ENCODE measurements around the gene GASK1A. TPM values are rescaled to one million over a fixed set of nuclear protein-coding genes. Genes with fewer than 3 reads are reported as not detected.
"Not testable (repeated sequence)": the region's sequence is repeated elsewhere in the genome, so short reads cannot be mapped to it uniquely, and the experiment has no call there.

GASK1A gene
- total and polyA plus RNA-seq, 2 donors (not counting 1 experiment from before 2014, with no cell fraction given) = 0.14 to 1.8 TPM

DNA sequence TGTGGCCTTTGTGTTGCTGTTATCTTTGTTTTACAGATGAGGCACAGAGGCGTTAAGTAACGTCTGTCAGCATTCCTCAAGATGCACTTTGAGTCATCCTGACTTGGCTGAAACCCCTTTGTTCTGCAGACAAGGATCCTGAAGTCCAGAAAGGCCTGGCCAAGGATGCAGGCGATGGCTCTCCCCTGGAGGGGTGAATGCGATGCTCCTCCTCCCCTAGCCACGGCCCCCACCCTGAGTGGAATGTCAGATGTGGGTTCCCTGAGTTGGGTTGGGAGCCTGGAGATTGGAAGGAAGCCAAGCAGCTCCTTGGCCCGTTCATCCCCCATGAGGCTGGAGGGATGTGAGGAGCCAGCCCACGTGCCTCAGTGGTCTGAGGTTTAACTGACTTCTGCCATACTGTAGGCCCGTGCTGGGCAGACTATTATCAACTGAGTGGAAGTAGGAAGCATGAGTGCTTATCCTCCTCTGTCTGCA lies 83.5 kb downstream of the GASK1A start:
- no peak overlapping the region for H3K4me2 ChIP-seq (ENCODE audit: extremely low read depth, insufficient read depth, low read length)
- no peaks in the 10 kb centered on the region for H3K27me3 ChIP-seq (ENCODE audit: control insufficient read depth, insufficient read depth, low read length)
- H3K4me1 ChIP-seq (ENCODE audit: control insufficient read depth, extremely low read depth, insufficient read depth, low read length) = no peaks in the 10 kb centered on the region
- no peak overlapping the region for H3K27ac ChIP-seq (ENCODE audit: insufficient read depth, low read length)
- TF ChIP-seq, protein P1, sequence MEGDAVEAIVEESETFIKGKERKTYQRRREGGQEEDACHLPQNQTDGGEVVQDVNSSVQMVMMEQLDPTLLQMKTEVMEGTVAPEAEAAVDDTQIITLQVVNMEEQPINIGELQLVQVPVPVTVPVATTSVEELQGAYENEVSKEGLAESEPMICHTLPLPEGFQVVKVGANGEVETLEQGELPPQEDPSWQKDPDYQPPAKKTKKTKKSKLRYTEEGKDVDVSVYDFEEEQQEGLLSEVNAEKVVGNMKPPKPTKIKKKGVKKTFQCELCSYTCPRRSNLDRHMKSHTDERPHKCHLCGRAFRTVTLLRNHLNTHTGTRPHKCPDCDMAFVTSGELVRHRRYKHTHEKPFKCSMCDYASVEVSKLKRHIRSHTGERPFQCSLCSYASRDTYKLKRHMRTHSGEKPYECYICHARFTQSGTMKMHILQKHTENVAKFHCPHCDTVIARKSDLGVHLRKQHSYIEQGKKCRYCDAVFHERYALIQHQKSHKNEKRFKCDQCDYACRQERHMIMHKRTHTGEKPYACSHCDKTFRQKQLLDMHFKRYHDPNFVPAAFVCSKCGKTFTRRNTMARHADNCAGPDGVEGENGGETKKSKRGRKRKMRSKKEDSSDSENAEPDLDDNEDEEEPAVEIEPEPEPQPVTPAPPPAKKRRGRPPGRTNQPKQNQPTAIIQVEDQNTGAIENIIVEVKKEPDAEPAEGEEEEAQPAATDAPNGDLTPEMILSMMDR (conservative IDR thresholded peaks at IDR 0.05 in 1 of 2, IDR thresholded peaks at IDR 0.05 in 1 of 2; ENCODE audit: low read depth in 1 of 2, low read length in 2 of 2) = no peak
- TF ChIP-seq EZH2 (IDR thresholded peaks at IDR 0.05; ENCODE audit: low read length, missing control alignments) = no peak
- peak; percentile 34 to 39 for DNase-seq (ENCODE audit: low read depth in 2 of 2)
- H3K9ac ChIP-seq (ENCODE audit: insufficient read depth, low read length) = no peak overlapping the region
- no peaks in the 10 kb centered on the region for H4K20me1 ChIP-seq (ENCODE audit: control insufficient read depth, extremely low read depth, insufficient read depth, low read length)
- H2AFZ ChIP-seq (ENCODE audit: low read length) = no peak overlapping the region
- H3K4me3 ChIP-seq (replicated peaks in 1 of 4; ENCODE audit: control extremely low read depth in 1 of 4, insufficient read depth in 1 of 4, low read depth in 3 of 4, low read length in 4 of 4) = no peak overlapping the region
- H3K9me3 ChIP-seq (ENCODE audit: control insufficient read depth, insufficient read depth, low read depth, low read length) = no peaks in the 10 kb centered on the region
- no peaks in the 10 kb centered on the region for H3K79me2 ChIP-seq (ENCODE audit: control insufficient read depth, insufficient read depth, low read length)
- no peaks in the 10 kb centered on the region for H3K36me3 ChIP-seq (ENCODE audit: control insufficient read depth, insufficient read depth, low read length)

DNA sequence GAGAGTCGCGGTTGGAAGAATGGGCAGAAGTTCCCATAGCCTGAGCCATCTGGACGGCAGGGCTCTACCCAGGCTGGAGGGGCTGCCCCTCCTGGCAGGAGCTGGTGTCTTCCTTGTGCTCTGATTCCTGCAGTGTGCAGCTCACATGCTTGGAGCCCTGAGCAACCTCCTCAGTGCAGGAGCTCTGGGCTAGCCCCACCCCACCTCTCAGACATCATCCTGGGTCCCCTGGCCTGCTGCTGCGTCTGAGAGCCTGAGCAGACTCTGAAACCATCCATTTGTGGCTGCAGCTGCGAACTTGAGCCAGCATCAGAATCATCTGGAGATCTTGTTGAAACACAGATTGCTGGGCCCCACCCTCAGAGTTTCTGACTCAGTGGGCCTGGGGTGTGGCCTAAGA lies 84.0 kb downstream of the GASK1A start:
- Histone ChIP-seq H2AFZ (ENCODE audit: low read length) (no peak overlapping the region), H3K9me3 (ENCODE audit: control insufficient read depth, insufficient read depth, low read depth, low read length) (no peaks in the 10 kb centered on the region), H3K4me2 (ENCODE audit: extremely low read depth, insufficient read depth, low read length) (no peak overlapping the region), H3K27ac (ENCODE audit: insufficient read depth, low read length) (no peak overlapping the region), H3K9ac (ENCODE audit: insufficient read depth, low read length) (no peak overlapping the region), H3K27me3 (ENCODE audit: control insufficient read depth, insufficient read depth, low read length) (no peaks in the 10 kb centered on the region), H3K4me1 (ENCODE audit: control insufficient read depth, extremely low read depth, insufficient read depth, low read length) (no peaks in the 10 kb centered on the region), H3K36me3 (ENCODE audit: control insufficient read depth, insufficient read depth, low read length) (no peaks in the 10 kb centered on the region), H3K4me3 (replicated peaks in 1 of 4; ENCODE audit: control extremely low read depth in 1 of 4, insufficient read depth in 1 of 4, low read depth in 3 of 4, low read length in 4 of 4) (no peak overlapping the region), H3K79me2 (ENCODE audit: control insufficient read depth, insufficient read depth, low read length) (no peaks in the 10 kb centered on the region), H4K20me1 (ENCODE audit: control insufficient read depth, extremely low read depth, insufficient read depth, low read length) (no peaks in the 10 kb centered on the region)
- DNase-seq (ENCODE audit: low read depth in 2 of 2) = no peak
- TF ChIP-seq, protein P1 (conservative IDR thresholded peaks at IDR 0.05 in 1 of 2, IDR thresholded peaks at IDR 0.05 in 1 of 2; ENCODE audit: low read depth in 1 of 2, low read length in 2 of 2) = no peak
- TF ChIP-seq EZH2 (IDR thresholded peaks at IDR 0.05; ENCODE audit: low read length, missing control alignments) = no peak

- not testable (repeated sequence) for H4K20me1 ChIP-seq (ENCODE audit: control insufficient read depth, extremely low read depth, insufficient read depth, low read length); H3K4me1 ChIP-seq (ENCODE audit: control insufficient read depth, extremely low read depth, insufficient read depth, low read length); H3K9ac ChIP-seq (ENCODE audit: insufficient read depth, low read length); H3K79me2 ChIP-seq (ENCODE audit: control insufficient read depth, insufficient read depth, low read length); H3K9me3 ChIP-seq (ENCODE audit: control insufficient read depth, insufficient read depth, low read depth, low read length); H3K4me2 ChIP-seq (ENCODE audit: extremely low read depth, insufficient read depth, low read length); H2AFZ ChIP-seq (ENCODE audit: low read length); H3K36me3 ChIP-seq (ENCODE audit: control insufficient read depth, insufficient read depth, low read length); H3K27ac ChIP-seq (ENCODE audit: insufficient read depth, low read length); H3K27me3 ChIP-seq (ENCODE audit: control insufficient read depth, insufficient read depth, low read length); H3K4me3 ChIP-seq (replicated peaks in 1 of 4; ENCODE audit: control extremely low read depth in 1 of 4, insufficient read depth in 1 of 4, low read depth in 3 of 4, low read length in 4 of 4); DNase-seq (ENCODE audit: low read depth in 2 of 2)
Measured at GRCh38 chr3:43070670-43071069, 91.6 kb downstream of the GASK1A start.

Measured in fibroblast of lung (primary cell).